Stimulated activated naive B cell treated with anti-CD40 and anti-IgM and Interleukin-4, amounts not matched to agents 10 μg/mL and 1 μg/mL and 100 μg/mL, for 72 hours (primary cell): Measurements from ENCODE around the gene KCNQ1.

Experiments used
- ATAC-seq, 2 donors: fragments of 150-1000 bp; cut with Tn5 transposase; replicated peaks; 2 replicates each; pipeline ENCODE4 v1.10.0; 2021; ENCODE audit warnings: moderate library complexity in 1 of 2
- DNase-seq: peaks from one replicate; pipeline ENCODE4 v3.0.0; 2021
- H3K27ac Mint-ChIP-seq: one replicate; pipeline ENCODE4 v1.8.0; 2022; ENCODE audit warnings: mild to moderate bottlenecking, mixed read lengths
- H3K27me3 Mint-ChIP-seq, 2 donors: one replicate each; pipeline ENCODE4 v1.8.0; 2022; ENCODE audit warnings: mixed read lengths in 2 of 2
- H3K36me3 Mint-ChIP-seq, 2 donors: one replicate each; pipeline ENCODE4 v1.8.0; 2022; ENCODE audit warnings: mixed read lengths in 2 of 2, mild to moderate bottlenecking in 1 of 2
- H3K4me1 Mint-ChIP-seq, 2 donors: one replicate each; pipeline ENCODE4 v1.8.0; 2022; ENCODE audit warnings: mixed read lengths in 2 of 2, mild to moderate bottlenecking in 1 of 2
- H3K4me3 Mint-ChIP-seq, 2 donors: one replicate each; pipeline ENCODE4 v1.8.0; 2022; ENCODE audit warnings: mild to moderate bottlenecking in 2 of 2, mixed read lengths in 2 of 2, moderate library complexity in 1 of 2
- H3K9me3 Mint-ChIP-seq, 2 donors: one replicate each; pipeline ENCODE4 v1.8.0; 2022; ENCODE audit warnings: mixed read lengths in 2 of 2, mild to moderate bottlenecking in 1 of 2

Gene KCNQ1

GRCh38 chr11:2761131-2762030 is 316.6 kb downstream of the KCNQ1 start:
- H3K4me3 Mint-ChIP-seq, result no peak overlapping the region
- ATAC-seq, result no peak

DNA sequence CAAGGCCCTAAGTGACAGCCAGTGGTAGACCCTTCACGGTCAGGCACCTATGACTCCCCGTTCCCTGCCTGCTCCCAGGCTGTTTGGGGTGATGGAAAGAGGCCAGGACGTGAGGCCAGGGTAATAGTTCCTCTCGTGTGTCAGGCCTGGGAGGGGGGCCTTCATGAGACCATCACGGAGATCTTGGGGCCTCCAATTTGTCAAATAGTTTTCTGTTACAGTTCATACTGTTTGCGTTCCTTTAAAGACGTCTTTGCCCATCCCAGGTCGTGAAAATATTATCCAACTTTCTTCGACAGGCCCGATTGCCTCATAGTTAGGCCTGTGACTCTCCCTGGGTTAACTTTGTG is 317.2 kb downstream of the KCNQ1 start:
- Mint-ChIP-seq H3K4me3 (no peak overlapping the region), H3K9me3 (peaks cover 0 to 5% of the 10 kb centered on the region in 2 donors), H3K27me3 (peaks cover 0 to 11% of the 10 kb centered on the region in 2 donors), H3K4me1 (peaks cover 0 to 3% of the 10 kb centered on the region in 2 donors), H3K36me3 (peaks cover 0 to 16% of the 10 kb centered on the region in 2 donors), H3K27ac (no peak overlapping the region)
- ATAC-seq, result no peak
- DNase-seq, result no peak

More at GRCh38 chr11:2761131-2762030, 316.6 kb downstream of the KCNQ1 start:
- peaks cover 0 to 6% of the 10 kb centered on the region in 2 donors for H3K9me3 Mint-ChIP-seq
- H3K27me3 Mint-ChIP-seq, result peaks cover 0 to 5% of the 10 kb centered on the region in 2 donors
- peaks cover 0 to 16% of the 10 kb centered on the region in 2 donors for H3K36me3 Mint-ChIP-seq
- H3K27ac Mint-ChIP-seq, result no peak overlapping the region
- no peak for DNase-seq
- peaks cover 0 to 3% of the 10 kb centered on the region in 2 donors for H3K4me1 Mint-ChIP-seq

GRCh38 chr11:2762451-2762850 is 317.6 kb downstream of the KCNQ1 start:
- Mint-ChIP-seq H3K27ac (no peak overlapping the region), H3K27me3 (peaks cover 0 to 13% of the 10 kb centered on the region in 2 donors), H3K9me3 (peaks cover 0 to 5% of the 10 kb centered on the region in 2 donors), H3K4me3 (no peak overlapping the region), H3K36me3 (peaks cover 0 to 16% of the 10 kb centered on the region in 2 donors), H3K4me1 (peaks cover 0 to 3% of the 10 kb centered on the region in 2 donors)
- DNase-seq (no peak), ATAC-seq (no peak)

- no peak overlapping the region for H3K4me3 Mint-ChIP-seq
- ATAC-seq, result no peak
- H3K36me3 Mint-ChIP-seq, result peaks cover 0 to 22% of the 10 kb centered on the region in 2 donors
- peaks cover 0 to 24% of the 10 kb centered on the region in 2 donors for H3K27me3 Mint-ChIP-seq
- H3K4me1 Mint-ChIP-seq, result peaks cover 0 to 3% of the 10 kb centered on the region in 2 donors
- H3K9me3 Mint-ChIP-seq, result peaks cover 0 to 2% of the 10 kb centered on the region in 2 donors
- DNase-seq, result no peak
- H3K27ac Mint-ChIP-seq, result no peak overlapping the region
Observed at GRCh38 chr11:2763984-2764383, 319.2 kb downstream of the KCNQ1 start.

GRCh38 chr11:2765491-2765890 is 320.7 kb downstream of the KCNQ1 start:
- DNase-seq, result no peak
- Mint-ChIP-seq H3K4me3 (no peak overlapping the region), H3K36me3 (peaks cover 0 to 23% of the 10 kb centered on the region in 2 donors), H3K27me3 (peaks cover 0 to 24% of the 10 kb centered on the region in 2 donors), H3K9me3 (peaks cover 0 to 2% of the 10 kb centered on the region in 2 donors), H3K27ac (no peak overlapping the region), H3K4me1 (peaks cover 0 to 2% of the 10 kb centered on the region in 2 donors)
- ATAC-seq, result no peak

GRCh38 chr11:2766166-2766565 is 321.4 kb downstream of the KCNQ1 start:
- Mint-ChIP-seq H3K4me3 (no peak overlapping the region), H3K4me1 (peaks cover 0 to 2% of the 10 kb centered on the region in 2 donors)
- DNase-seq, result no peak

GRCh38 chr11:2767071-2767470 is 322.3 kb downstream of the KCNQ1 start:
- no peak for DNase-seq
- H3K27me3 Mint-ChIP-seq, result peaks cover 0 to 25% of the 10 kb centered on the region in 2 donors

More at GRCh38 chr11:2766166-2766565, 321.4 kb downstream of the KCNQ1 start:
- ATAC-seq, result no peak
- H3K27ac Mint-ChIP-seq, result no peak overlapping the region
- peaks cover 0 to 2% of the 10 kb centered on the region in 2 donors for H3K9me3 Mint-ChIP-seq
- H3K36me3 Mint-ChIP-seq, result peaks cover 0 to 24% of the 10 kb centered on the region in 2 donors
- H3K27me3 Mint-ChIP-seq, result peaks cover 0 to 24% of the 10 kb centered on the region in 2 donors

DNA sequence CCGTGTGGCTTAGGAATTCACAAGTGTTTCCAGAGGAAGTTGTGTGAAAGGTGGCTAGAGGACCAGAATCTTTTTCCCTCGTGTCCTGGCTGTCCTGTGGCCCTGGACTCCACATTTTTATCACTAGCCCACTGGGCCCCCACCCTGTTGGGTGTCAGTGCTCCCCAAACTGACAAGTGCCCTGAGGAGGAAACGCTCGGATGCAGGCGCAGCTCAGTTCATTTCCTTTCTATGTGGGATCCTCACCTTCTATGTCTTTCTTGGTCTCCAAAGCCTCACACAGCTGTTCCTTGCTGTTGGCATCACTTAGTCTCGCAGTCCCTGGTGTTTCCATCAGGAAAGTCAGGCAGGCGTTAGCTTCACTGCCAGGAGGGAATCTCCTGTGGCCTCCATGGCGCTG is 323.0 kb downstream of the KCNQ1 start:
- Mint-ChIP-seq H3K27ac (no peak overlapping the region), H3K9me3 (peaks cover 0 to 2% of the 10 kb centered on the region in 2 donors), H3K4me3 (no peak overlapping the region), H3K36me3 (peaks cover 3 to 26% of the 10 kb centered on the region in 2 donors), H3K27me3 (peaks cover 0 to 30% of the 10 kb centered on the region in 2 donors), H3K4me1 (peaks cover 0 to 2% of the 10 kb centered on the region in 2 donors)
- no peak for ATAC-seq
- DNase-seq, result no peak

More at GRCh38 chr11:2767071-2767470, 322.3 kb downstream of the KCNQ1 start:
- Mint-ChIP-seq H3K4me1 (peaks cover 0 to 2% of the 10 kb centered on the region in 2 donors), H3K36me3 (peaks cover under 1 to 25% of the 10 kb centered on the region in 2 donors), H3K4me3 (no peak overlapping the region), H3K27ac (no peak overlapping the region), H3K9me3 (peaks cover 0 to 2% of the 10 kb centered on the region in 2 donors)
- no peak for ATAC-seq

GRCh38 chr11:2768471-2769408 is 323.9 kb downstream of the KCNQ1 start:
- ATAC-seq (no peak), DNase-seq (no peak)
- peaks cover 0 to 30% of the 10 kb centered on the region in 2 donors for H3K27me3 Mint-ChIP-seq
- peaks cover 0 to 3% of the 10 kb centered on the region in 2 donors for H3K4me1 Mint-ChIP-seq
- H3K4me3 Mint-ChIP-seq, result no peak overlapping the region
- H3K36me3 Mint-ChIP-seq, result peaks cover 3 to 28% of the 10 kb centered on the region in 2 donors
- no peak overlapping the region for H3K27ac Mint-ChIP-seq
- H3K9me3 Mint-ChIP-seq, result peaks cover 0 to 2% of the 10 kb centered on the region in 2 donors

- Mint-ChIP-seq H3K36me3 (peaks cover 3 to 24% of the 10 kb centered on the region in 2 donors), H3K9me3 (peaks cover 0 to 2% of the 10 kb centered on the region in 2 donors), H3K27ac (no peak overlapping the region), H3K4me1 (peaks cover 0 to 2% of the 10 kb centered on the region in 2 donors), H3K27me3 (peaks cover 0 to 30% of the 10 kb centered on the region in 2 donors), H3K4me3 (no peak overlapping the region)
- DNase-seq (no peak), ATAC-seq (no peak)
Observed at GRCh38 chr11:2769409-2770095, 324.7 kb downstream of the KCNQ1 start.

DNA sequence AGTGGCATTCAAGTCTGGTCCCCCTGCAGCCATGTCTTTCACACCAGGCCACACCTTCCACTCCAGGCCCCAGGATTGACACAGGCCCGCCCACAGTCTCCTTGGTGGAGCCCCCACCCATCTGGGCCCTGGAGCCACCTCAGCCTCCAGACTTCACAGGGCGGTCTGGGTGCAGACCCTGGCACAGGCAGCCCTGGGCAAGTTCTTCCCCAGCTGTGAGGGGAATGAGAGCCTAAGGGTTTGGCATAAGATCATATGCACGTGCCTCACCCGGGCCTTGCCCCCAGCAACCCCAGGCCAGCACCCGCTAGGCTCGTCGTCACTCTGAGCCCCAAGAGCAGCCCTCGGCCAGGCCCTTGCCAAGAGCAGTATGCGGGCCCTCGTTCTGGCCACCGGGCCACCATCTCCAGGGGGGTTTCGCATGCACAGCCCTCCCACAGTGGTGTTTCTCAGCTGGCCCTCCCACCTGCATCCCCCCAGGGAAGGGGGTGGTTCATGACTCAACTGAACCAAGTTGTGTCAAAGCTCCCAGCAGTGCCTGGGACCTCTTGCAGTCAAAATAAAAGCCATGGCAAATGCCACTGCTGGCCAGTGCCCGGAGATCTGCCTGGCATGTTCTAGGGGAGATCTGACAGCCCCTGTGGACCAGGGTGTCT is 325.4 kb downstream of the KCNQ1 start:
- Mint-ChIP-seq H3K9me3 (no peaks in the 10 kb centered on the region), H3K4me3 (no peak overlapping the region), H3K27ac (no peak overlapping the region), H3K36me3 (peaks cover 3 to 24% of the 10 kb centered on the region in 2 donors), H3K4me1 (peaks cover 2 to 4% of the 10 kb centered on the region in 2 donors), H3K27me3 (peaks cover 0 to 30% of the 10 kb centered on the region in 2 donors)
- DNase-seq, result no peak
- no peak for ATAC-seq

GRCh38 chr11:2770761-2771301 is 326.0 kb downstream of the KCNQ1 start:
- peaks cover 2 to 5% of the 10 kb centered on the region in 2 donors for H3K4me1 Mint-ChIP-seq
- H3K36me3 Mint-ChIP-seq, result peaks cover 3 to 22% of the 10 kb centered on the region in 2 donors
- DNase-seq (no peak), ATAC-seq (no peak)
- H3K27me3 Mint-ChIP-seq, result peaks cover 0 to 30% of the 10 kb centered on the region in 2 donors
- H3K4me3 Mint-ChIP-seq, result no peak overlapping the region
- no peak overlapping the region for H3K27ac Mint-ChIP-seq
- H3K9me3 Mint-ChIP-seq, result no peaks in the 10 kb centered on the region
